ENCODE results near the gene WDR36.
A peak's percentile ranks its signal among the peaks of the same experiment; 100 is the strongest.

The WDR36 gene

GRCh38 chr5:111147502-111147901 is 55.4 kb downstream of the WDR36 start:
- TF ChIP-seq TEAD4 (IDR thresholded peaks at IDR 0.05) (no peak), CEBPB (IDR thresholded peaks at IDR 0.05) (no peak), EGR1 (IDR thresholded peaks at IDR 0.05) (no peak), REST (IDR thresholded peaks at IDR 0.05; ENCODE audit: low read depth) (no peak), ZBTB7A (IDR thresholded peaks at IDR 0.05; ENCODE audit: low read depth) (no peak), TCF12 (IDR thresholded peaks at IDR 0.05; ENCODE audit: low read depth) (no peak), CREB1 (IDR thresholded peaks at IDR 0.05; ENCODE audit: low read depth) (no peak), USF1 (IDR thresholded peaks at IDR 0.05) (no peak), NFIC (IDR thresholded peaks at IDR 0.05) (no peak), EP300 (IDR thresholded peaks at IDR 0.05; ENCODE audit: borderline replicate concordance) (no peak), RAD21 (IDR thresholded peaks at IDR 0.05; ENCODE audit: low read depth) (no peak), MAX (IDR thresholded peaks at IDR 0.05) (no peak), YY1 (IDR thresholded peaks at IDR 0.05; ENCODE audit: low read depth) (no peak), FOXM1 (IDR thresholded peaks at IDR 0.05; ENCODE audit: borderline replicate concordance, low read depth) (no peak), TAF1 (IDR thresholded peaks at IDR 0.05; ENCODE audit: low read depth) (no peak)

- TF ChIP-seq TEAD4 (IDR thresholded peaks at IDR 0.05) (no peak), ZBTB7A (IDR thresholded peaks at IDR 0.05; ENCODE audit: low read depth) (no peak), RAD21 (IDR thresholded peaks at IDR 0.05; ENCODE audit: low read depth) (no peak), CEBPB (IDR thresholded peaks at IDR 0.05) (no peak), FOXM1 (IDR thresholded peaks at IDR 0.05; ENCODE audit: borderline replicate concordance, low read depth) (no peak), YY1 (IDR thresholded peaks at IDR 0.05; ENCODE audit: low read depth) (no peak), NFIC (IDR thresholded peaks at IDR 0.05) (no peak), EGR1 (IDR thresholded peaks at IDR 0.05) (no peak), USF1 (IDR thresholded peaks at IDR 0.05) (no peak), MAX (IDR thresholded peaks at IDR 0.05) (no peak), TCF12 (IDR thresholded peaks at IDR 0.05; ENCODE audit: low read depth) (no peak), REST (IDR thresholded peaks at IDR 0.05; ENCODE audit: low read depth) (no peak), EP300 (IDR thresholded peaks at IDR 0.05; ENCODE audit: borderline replicate concordance) (no peak), TAF1 (IDR thresholded peaks at IDR 0.05; ENCODE audit: low read depth) (no peak), CREB1 (IDR thresholded peaks at IDR 0.05; ENCODE audit: low read depth) (no peak)
These were observed 59.9 kb downstream of the WDR36 start for GRCh38 chr5:111151998-111152397.

GRCh38 chr5:111153483-111153882 is 61.3 kb downstream of the WDR36 start:
- no peak for TF ChIP-seq CREB1 (IDR thresholded peaks at IDR 0.05; ENCODE audit: low read depth)
- no peak for TF ChIP-seq CEBPB (IDR thresholded peaks at IDR 0.05)
- TF ChIP-seq FOXM1 (IDR thresholded peaks at IDR 0.05; ENCODE audit: borderline replicate concordance, low read depth) = no peak
- no peak for TF ChIP-seq TCF12 (IDR thresholded peaks at IDR 0.05; ENCODE audit: low read depth)
- TF ChIP-seq ZBTB7A (IDR thresholded peaks at IDR 0.05; ENCODE audit: low read depth) = no peak
- no peak for TF ChIP-seq USF1 (IDR thresholded peaks at IDR 0.05)
- no peak for TF ChIP-seq RAD21 (IDR thresholded peaks at IDR 0.05; ENCODE audit: low read depth)
- TF ChIP-seq TAF1 (IDR thresholded peaks at IDR 0.05; ENCODE audit: low read depth) = no peak
- no peak for TF ChIP-seq EGR1 (IDR thresholded peaks at IDR 0.05)
- TF ChIP-seq TEAD4 (IDR thresholded peaks at IDR 0.05) = no peak
- TF ChIP-seq MAX (IDR thresholded peaks at IDR 0.05) = no peak

GRCh38 chr5:111153945-111154344 is 61.8 kb downstream of the WDR36 start:
- TF ChIP-seq EP300 (IDR thresholded peaks at IDR 0.05; ENCODE audit: borderline replicate concordance) (no peak), TCF12 (IDR thresholded peaks at IDR 0.05; ENCODE audit: low read depth) (no peak)

- TF ChIP-seq MAX (IDR thresholded peaks at IDR 0.05) (no peak), RAD21 (IDR thresholded peaks at IDR 0.05; ENCODE audit: low read depth) (peak; percentile 95)
These were observed 66.1 kb downstream of the WDR36 start for GRCh38 chr5:111158105-111158744.

Data from Ishikawa (cell line).